Measurements from ENCODE around the gene LRFN5. TPM values are rescaled to one million over a fixed set of nuclear protein-coding genes. Genes with fewer than 3 reads are reported as not detected.

LRFN5 gene
- total and polyA plus RNA-seq, 9 of the 15 experiments (the other 6 are each of a cell fraction or from before 2014, with no cell fraction given) = 0.01 to 0.27 (median 0.09) TPM; not detected in 1

DNA sequence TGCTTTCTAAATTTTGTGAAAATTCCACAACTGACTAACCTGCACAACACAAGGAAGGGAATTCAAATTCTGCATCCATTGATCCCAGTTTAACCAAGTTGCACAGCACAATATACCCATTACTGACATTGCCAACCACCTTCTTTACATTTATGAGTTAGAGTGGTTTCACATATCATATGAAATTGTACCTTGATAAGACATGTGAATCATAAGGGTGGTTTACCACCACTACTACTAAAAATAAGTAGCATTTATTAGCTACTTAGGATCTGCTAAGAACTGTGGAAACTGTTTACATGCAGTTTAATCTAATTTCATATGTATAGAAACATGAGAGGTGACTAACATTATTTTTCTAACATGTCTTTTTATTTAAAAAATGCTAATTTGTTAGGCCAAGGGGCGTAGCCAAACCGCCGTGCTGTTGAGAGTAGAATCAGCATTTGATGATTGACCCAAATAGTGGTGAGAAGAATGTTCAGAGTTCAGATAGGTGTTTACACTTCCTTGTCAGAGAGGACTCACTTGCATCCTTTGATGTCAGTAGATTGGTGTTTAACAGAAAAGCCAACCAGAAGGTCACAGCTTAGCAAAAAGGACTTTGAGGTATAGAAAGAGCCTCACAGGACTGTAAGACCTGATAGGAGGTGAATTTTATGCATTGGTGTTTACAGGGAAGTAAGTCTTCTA, 56.2 kb downstream of the LRFN5 start:
- Histone ChIP-seq H3K4me1 (replicated peaks in 1 of 2; ENCODE audit: control insufficient read depth in 2 of 2, insufficient read depth in 2 of 2, low read length in 2 of 2) (no peaks in the 10 kb centered on the region), H3K27ac (ENCODE audit: extremely low read depth, low read depth, low read length) (no peak overlapping the region), H3K9ac (ENCODE audit: insufficient read depth in 1 of 2, low read depth in 2 of 2, low read length in 2 of 2) (no peak overlapping the region), H3K27me3 (ENCODE audit: control insufficient read depth in 2 of 2, insufficient read depth in 2 of 2, low read length in 2 of 2) (no peaks in the 10 kb centered on the region), H3K9me3 (replicated peaks; ENCODE audit: control insufficient read depth, insufficient read depth, low read depth, low read length) (no peaks in the 10 kb centered on the region), H3K79me2 (ENCODE audit: control insufficient read depth, insufficient read depth, low read length) (no peaks in the 10 kb centered on the region), H3K4me3 (no peak overlapping the region), H3K4me2 (ENCODE audit: insufficient read depth, low read length) (no peak overlapping the region), H2AFZ (ENCODE audit: low read depth, low read length) (no peak overlapping the region), H3K36me3 (ENCODE audit: control insufficient read depth, insufficient read depth, low read length) (no peaks in the 10 kb centered on the region), H3K9me1 (ENCODE audit: control insufficient read depth, insufficient read depth, low read length) (no peaks in the 10 kb centered on the region), H4K20me1 (replicated peaks; ENCODE audit: control insufficient read depth, insufficient read depth, low read length) (no peaks in the 10 kb centered on the region)
- ChIA-PET CTCF (ENCODE audit: low intra/inter-chr PET ratio) (no interaction called here), POLR2A (no interaction called here)
- WGBS (ENCODE audit: insufficient coverage, low coverage, missing lambda C conversion rate) = 0% methylated on average over 3 of the region's 3 CpGs
- FAIRE-seq (no peak), ATAC-seq (no peak), DNase-seq (ENCODE audit: extremely low read depth in 1 of 4, low spot score in 3 of 4) (no peak)
- intact Hi-C loops (cut with micrococcal nuclease) (no loop called here), in situ Hi-C loops (cut with MboI) (no loop called here)
- BruUV-seq (replicated peaks) = no TSS peak
- TF ChIP-seq DNMT1 (IDR thresholded peaks at IDR 0.05) (no peak), CBX3 (IDR thresholded peaks at IDR 0.05; ENCODE audit: borderline replicate concordance in 1 of 2, low read length in 2 of 2) (no peak), ZNF224 (CRISPR knock-in tag; IDR thresholded peaks at IDR 0.05) (no peak), SRSF3 (IDR thresholded peaks at IDR 0.05; ENCODE audit: insufficient read depth, low read length) (no peak), NELFE (IDR thresholded peaks at IDR 0.05; ENCODE audit: insufficient read depth, insufficient read length) (no peak)
- TF ChIP-seq, protein P1, sequence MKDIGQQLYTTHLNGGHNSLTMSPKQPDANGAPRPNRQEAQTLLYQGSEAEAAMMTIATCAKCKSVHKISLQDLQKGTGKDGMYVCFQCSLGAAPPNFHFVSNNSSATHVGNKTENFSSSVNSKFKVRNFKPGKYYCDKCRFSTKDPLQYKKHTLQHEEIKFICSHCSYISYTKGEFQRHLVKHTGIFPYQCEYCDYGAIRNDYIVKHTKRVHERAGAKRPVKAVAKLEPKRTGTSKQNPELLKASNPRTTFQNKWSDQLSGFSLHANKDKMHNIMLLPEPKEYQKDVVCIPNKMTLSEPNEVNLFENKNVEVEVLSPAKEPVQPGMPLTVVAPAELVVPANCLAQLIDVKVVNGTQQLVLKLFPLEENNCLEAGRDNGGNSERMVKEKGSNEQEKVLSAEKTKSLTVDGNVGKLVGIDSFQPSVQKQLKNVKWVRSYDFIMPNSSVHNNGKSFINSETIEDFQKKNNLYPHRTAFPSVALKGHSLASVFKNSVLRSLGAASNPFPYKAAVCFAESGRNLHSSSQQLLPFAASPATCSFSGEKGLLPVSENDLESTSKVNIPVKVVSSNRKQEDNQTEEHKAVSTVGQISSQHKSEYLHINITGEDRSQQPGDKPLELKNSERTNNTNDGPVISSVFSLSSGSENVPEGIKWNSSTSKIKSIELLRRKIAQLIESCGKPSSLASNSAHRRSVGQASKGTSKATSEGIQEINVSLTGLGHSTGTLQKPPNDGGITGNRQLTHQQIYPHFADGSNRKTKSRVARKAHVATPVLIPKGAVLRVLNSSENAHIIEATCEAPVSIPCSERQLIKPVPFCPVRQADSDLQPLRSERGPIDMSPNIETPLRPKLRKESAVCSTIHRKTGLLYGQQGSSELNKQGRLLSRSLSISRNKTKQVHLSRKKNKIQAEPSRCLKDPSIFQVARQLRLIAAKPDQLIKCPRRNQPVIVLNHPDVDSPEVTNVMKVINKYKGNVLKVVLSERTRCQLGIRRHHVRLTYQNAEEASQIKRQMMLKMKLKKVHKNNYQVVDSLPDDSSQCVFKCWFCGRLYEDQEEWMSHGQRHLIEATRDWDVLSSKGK (CRISPR knock-in tag; IDR thresholded peaks at IDR 0.05) = no peak
- TF ChIP-seq, protein P2, sequence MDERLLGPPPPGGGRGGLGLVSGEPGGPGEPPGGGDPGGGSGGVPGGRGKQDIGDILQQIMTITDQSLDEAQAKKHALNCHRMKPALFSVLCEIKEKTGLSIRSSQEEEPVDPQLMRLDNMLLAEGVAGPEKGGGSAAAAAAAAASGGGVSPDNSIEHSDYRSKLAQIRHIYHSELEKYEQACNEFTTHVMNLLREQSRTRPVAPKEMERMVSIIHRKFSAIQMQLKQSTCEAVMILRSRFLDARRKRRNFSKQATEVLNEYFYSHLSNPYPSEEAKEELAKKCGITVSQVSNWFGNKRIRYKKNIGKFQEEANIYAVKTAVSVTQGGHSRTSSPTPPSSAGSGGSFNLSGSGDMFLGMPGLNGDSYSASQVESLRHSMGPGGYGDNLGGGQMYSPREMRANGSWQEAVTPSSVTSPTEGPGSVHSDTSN (CRISPR knock-in tag; IDR thresholded peaks at IDR 0.05; ENCODE audit: low read depth) = no peak
- TF ChIP-seq, protein P2 (tag; conservative IDR thresholded peaks at IDR 0.05; ENCODE audit: low read depth) = no peak
- TF ChIP-seq, protein P3, sequence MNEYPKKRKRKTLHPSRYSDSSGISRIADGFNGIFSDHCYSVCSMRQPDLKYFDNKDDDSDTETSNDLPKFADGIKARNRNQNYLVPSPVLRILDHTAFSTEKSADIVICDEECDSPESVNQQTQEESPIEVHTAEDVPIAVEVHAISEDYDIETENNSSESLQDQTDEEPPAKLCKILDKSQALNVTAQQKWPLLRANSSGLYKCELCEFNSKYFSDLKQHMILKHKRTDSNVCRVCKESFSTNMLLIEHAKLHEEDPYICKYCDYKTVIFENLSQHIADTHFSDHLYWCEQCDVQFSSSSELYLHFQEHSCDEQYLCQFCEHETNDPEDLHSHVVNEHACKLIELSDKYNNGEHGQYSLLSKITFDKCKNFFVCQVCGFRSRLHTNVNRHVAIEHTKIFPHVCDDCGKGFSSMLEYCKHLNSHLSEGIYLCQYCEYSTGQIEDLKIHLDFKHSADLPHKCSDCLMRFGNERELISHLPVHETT (CRISPR knock-in tag; conservative IDR thresholded peaks at IDR 0.05 in 1 of 2, IDR thresholded peaks at IDR 0.05 in 1 of 2) = no peak

Measured in K562 (cell line).